GM15510 (cell line): ENCODE measurements around the gene C15orf61.
A peak's percentile ranks its signal among the peaks of the same experiment; 100 is the strongest.

Source experiments
- POLR2A ChIP-seq: IDR thresholded peaks from 3 replicates; pipeline ENCODE4 v1.6.1; 2011; ENCODE audit warnings: borderline replicate concordance; ENCODE audit not compliant: insufficient read length; ENCODE audit errors: extremely low read depth

C15orf61 gene

GRCh38 chr15:67537771-67538170 lies 16.8 kb downstream of the C15orf61 start:
- TF ChIP-seq POLR2A, result no peak

- TF ChIP-seq POLR2A, result peak; percentile 81
Observed at GRCh38 chr15:67542420-67543347, 21.8 kb downstream of the C15orf61 start, which contains the start of gene MAP2K5. TSS of gene MAP2K5 (plus strand) at chr15:67542703. CDS start at chr15:67543336, 633 bp downstream.

- no peak for TF ChIP-seq POLR2A
Observed at GRCh38 chr15:67543348-67543718, 22.4 kb downstream of the C15orf61 start.

GRCh38 chr15:67544475-67544874 lies 23.5 kb downstream of the C15orf61 start:
- no peak for TF ChIP-seq POLR2A

GRCh38 chr15:67545864-67546263 lies 24.9 kb downstream of the C15orf61 start:
- TF ChIP-seq POLR2A, result no peak

DNA sequence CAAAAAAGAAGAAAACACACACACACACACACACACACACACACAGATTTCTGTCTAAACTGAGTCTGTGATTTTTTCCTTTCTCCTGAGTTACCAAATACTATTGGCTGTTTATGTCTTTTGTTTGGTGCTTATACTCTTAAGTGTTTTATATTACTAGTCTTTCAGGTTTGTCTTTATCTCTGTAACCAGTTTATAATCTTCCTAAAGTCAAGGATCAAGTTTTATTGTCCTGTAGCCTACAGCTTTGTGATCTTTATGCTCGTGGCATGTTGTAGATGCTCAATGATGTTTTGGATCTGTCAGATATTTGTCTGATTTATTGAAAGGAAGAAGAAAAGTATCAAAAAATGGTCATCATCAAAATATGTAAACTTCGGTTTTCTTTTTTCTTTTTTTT lies 26.1 kb downstream of the C15orf61 start:
- no peak for TF ChIP-seq POLR2A

DNA sequence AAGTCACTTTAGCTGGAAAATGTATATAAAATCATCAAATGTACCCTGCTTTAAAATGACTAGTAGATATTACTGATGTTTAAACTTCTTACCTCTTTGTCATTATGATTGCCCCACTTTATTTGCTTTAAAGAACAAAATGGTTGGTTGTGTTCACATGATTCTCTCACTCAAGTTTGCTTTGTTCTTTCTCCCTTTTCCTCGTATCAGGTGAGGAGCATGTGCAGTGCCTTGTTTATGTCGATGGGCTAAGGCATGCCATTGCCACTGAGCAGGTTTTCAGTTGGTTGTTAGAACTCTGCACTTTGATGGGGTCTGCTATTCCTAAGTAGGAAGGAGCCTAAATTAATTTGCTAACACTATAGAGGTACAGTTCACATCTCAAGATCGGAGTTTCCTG lies 26.9 kb downstream of the C15orf61 start:
- TF ChIP-seq POLR2A, result no peak

- no peak for TF ChIP-seq POLR2A
Observed at GRCh38 chr15:67548236-67548852, 27.4 kb downstream of the C15orf61 start.

- no peak for TF ChIP-seq POLR2A
Observed at GRCh38 chr15:67548862-67549651, 28.1 kb downstream of the C15orf61 start.

- no peak for TF ChIP-seq POLR2A
Observed at GRCh38 chr15:67549736-67550135, 28.8 kb downstream of the C15orf61 start.

DNA sequence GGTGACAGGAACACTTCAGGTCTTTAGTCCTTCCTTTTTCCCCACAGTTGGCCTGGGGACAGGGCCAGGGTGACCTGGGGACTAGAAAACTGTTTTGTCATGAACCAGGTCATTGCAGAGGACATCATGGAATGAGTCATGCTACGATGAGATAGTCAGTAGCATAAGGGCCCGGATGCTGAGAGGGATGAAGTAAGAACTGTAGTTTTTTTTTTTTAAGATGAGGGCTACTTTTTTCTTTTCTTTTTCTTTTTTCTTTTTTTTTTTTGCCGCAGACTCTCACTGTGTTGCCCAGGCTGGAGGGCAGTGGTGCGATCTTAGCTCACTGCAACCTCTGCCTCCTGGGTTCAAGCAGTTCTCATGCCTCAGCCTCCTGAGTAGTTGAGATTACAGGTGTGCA lies 29.6 kb downstream of the C15orf61 start:
- TF ChIP-seq POLR2A, result no peak

DNA sequence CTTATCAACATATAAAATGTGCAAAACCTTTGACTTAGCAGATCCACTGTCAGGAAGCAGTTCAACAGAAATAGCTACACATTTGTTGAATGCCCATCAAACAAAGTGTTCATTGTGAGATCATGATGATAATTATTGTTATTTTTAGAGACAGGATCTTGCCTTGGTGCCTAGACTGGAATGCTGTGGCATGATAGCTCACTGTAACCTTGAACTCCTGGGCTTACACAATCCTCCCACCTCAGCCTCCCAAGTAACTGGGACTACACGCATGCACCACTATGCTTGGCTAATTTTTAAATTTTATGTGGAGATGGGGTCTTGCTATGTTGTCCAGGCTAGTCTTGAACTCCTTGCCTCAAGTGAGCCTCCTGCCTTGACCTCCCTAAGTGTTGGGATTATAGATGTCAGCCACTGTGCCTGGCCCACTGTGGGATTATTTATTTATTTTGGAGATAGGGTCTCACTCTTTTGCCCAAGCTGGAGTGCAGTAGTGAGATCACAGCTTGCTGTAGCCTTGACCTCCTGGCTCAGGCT lies 30.3 kb downstream of the C15orf61 start:
- no peak for TF ChIP-seq POLR2A

DNA sequence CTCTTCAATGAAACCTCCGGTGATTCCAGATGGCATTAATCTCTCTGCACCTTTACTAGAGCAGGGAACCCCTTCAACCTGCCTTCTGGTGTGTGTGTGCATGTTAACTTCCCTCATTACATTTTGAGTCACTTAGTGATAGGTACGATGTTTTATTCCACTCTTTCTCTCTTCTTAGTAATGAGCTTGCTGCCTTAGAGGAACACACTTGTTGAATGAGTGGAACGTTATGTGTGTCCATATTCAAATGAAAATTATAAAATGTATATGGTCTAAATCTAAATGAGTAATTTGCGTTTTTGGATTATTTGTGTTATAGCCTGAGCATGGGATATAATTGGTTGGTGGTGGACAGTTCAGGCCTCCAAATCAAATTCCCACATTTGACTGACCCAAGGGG lies 33.6 kb downstream of the C15orf61 start:
- TF ChIP-seq POLR2A, result no peak

DNA sequence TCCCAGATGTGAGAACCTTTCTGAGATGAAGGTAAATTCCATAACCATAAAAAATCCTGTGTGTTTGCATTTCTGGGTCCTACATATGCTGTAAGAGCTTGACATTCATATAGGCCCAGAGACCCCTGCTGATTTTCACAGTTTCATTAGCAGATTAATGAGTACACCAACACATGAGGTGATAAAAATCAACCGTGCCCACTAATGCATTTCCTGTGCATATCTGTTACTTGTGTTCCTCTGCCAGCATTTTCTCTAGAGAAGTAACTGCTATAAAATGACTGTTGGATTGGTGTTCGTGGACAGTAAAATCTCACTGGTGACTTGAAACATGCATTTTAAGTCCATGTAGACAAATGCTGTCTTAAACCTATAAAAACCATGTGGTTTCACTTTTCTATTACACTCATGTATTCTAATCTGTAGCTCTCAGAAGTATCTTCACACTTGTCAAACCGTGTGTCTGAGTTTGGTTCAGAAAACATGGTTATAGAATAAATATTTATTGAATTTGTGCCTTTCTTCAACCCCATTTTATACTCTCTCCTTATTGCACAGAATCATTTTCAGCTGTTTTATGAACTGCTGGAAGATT lies 36.1 kb downstream of the C15orf61 start:
- no peak for TF ChIP-seq POLR2A
